GM21526 (cell line): ENCODE results near the gene ZPR1.
A peak's percentile ranks its signal among the peaks of the same experiment; 100 is the strongest.
"Not testable (repeated sequence)": the region's sequence is repeated elsewhere in the genome, so short reads cannot be mapped to it uniquely, and the experiment has no call there.

ENCODE experiments used
- ATAC-seq: cut with Tn5 transposase; IDR thresholded peaks from one replicate; pipeline ENCODE4 v1.9.1; 2021; ENCODE audit warnings: moderate library complexity; ENCODE audit not compliant: unreplicated experiment, low FRiP score

Gene ZPR1

DNA sequence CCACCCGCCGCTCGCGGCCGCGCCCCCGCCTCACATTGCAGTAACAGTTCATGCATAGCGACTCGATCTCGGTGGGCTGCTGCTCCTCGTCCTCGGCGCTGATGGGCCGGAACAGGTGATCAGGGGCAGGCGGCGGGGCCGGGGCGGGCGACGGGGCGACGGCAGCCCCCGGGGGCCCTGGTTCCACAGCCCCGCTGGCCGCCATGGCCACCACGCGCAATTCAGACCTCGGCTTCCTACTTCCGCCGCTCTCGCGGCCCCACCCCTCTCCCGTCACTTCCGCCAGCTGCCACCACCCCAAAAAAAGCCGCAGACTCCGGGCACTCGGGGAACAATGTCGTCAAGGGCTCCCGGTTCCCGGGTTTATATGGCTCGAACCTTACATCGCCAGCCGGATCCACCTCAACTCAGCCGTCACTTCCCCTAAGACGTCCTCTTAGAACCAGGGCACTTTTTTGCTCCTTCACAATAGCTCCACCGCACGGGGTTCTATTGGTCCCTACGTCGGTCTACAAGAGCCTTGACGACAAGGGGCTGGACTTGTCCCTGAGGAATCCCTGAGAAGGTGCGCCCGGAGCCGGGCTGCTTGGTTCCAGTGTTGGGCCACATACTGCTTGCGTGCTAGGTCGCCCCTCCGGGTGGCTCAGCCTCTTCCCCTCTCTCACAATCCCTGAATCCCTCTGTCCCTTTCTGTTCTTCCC, at the start of gene ZPR1:
Gene ZPR1 (minus strand): TSS at position 238 of the 701 bp plus-strand sequence. CDS start 33 bp downstream, at position 205.
- peak; percentile 81 for ATAC-seq

GRCh38 chr11:116836632-116836991, 48.8 kb upstream of the ZPR1 start:
- ATAC-seq, result no peak

DNA sequence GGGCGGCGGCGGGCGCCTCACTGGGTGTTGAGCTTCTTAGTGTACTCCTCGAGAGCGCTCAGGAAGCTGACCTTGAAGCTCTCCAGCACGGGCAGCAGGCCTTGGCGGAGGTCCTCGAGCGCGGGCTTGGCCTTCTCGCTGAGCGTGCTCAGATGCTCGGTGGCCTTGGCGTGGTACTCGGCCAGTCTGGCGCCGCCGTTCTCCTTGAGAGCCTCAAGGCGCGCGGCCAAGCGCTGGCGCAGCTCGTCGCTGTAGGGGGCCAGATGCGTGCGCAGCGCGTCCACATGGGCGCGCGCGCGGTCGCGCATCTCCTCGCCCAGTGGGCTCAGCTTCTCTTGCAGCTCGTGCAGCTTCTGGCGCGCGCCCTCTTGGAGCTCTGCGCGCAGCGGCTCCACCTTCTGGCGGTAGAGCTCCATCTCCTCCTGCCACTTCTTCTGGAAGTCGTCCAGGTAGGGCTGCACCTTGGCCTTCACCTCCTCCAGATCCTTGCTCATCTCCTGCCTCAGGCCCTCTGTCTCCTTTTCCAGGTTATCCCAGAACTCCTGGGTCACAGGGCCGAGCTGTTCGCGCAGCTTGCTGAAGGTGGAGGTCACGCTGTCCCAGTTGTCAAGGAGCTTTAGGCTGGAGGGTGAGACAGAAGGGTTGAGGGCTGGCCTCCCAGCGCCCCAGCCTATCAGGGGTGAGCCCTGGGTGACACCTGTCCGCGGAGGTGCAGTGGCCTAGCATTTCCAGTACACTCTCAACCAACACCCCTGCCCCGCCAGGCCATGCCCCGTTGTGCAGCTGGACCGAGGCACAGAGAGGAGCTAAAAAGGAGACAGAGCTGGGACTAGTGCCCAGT, 48.2 kb upstream of the ZPR1 start:
- ATAC-seq, result peak; percentile 76

- no peak for ATAC-seq
Observed at GRCh38 chr11:116835042-116835772, 47.4 kb upstream of the ZPR1 start.

DNA sequence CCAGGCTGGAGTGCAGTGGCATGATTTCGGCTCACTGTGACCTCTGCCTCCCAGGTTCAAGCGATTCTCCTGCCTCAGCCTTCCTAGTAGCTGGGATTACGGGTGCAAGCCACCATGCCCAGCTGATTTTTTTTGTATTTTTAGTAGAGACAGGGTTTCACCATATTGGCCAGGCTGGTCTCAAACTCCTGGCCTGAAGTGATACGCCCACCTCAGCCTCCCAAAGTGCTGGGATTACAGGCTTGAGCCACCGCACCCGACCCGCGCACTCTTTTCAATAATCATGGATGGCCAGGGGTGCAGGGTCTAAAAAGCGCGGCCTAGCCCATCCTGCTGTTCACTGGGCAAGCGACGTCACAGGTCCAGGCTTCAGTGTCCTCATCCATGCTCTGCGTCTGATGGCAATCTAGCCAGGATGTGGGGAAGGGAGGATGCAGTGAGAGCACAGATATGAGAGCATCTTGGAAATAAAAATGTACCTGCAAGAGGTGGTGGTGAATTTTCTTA, 46.8 kb upstream of the ZPR1 start:
- not testable (repeated sequence) for ATAC-seq

GRCh38 chr11:116833816-116834534, 46.2 kb upstream of the ZPR1 start:
- ATAC-seq, result no peak

DNA sequence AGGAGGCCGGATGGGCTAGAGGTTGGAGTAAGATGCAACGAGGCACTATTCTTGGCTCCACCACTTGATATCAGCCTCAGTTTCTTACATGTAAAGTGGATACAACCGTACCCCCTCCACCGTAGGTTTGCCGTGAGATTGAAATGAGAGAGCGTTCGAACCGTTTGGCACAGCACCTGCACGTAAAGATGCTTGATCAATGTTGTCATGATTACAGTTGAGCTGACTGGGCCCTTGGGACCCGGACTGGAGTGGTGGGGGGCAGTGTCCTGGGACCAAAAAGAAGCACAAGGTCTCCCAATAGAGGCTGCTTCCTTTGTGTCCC, 45.6 kb upstream of the ZPR1 start:
- ATAC-seq, result no peak

DNA sequence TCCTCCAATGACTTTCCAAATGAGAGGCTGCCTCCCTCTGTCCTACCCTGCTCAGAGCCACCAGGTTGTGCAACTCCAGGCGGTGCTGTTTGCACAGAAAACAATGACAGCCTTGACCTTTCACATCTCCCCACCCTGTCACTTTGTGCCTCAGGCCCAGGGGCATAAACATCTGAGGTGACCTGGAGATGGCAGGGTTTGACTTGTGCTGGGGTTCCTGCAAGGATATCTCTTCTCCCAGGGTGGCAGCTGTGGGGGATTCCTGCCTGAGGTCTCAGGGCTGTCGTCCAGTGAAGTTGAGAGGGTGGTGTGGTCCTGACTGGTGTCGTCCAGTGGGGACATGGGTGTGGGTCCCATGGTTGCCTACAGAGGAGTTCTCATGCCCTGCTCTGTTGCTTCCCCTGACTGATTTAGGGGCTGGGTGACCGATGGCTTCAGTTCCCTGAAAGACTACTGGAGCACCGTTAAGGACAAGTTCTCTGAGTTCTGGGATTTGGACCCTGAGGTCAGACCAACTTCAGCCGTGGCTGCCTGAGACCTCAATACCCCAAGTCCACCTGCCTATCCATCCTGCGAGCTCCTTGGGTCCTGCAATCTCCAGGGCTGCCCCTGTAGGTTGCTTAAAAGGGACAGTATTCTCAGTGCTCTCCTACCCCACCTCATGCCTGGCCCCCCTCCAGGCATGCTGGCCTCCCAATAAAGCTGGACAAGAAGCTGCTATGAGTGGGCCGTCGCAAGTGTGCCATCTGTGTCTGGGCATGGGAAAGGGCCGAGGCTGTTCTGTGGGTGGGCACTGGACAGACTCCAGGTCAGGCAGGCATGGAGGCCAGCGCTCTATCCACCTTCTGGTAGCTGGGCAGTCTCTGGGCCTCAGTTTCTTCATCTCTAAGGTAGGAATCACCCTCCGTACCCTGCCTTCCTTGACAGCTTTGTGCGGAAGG, 44.8 kb upstream of the ZPR1 start:
- no peak for ATAC-seq

- ATAC-seq, result no peak
Observed at GRCh38 chr11:116831790-116832349, 44.0 kb upstream of the ZPR1 start.

- no peak for ATAC-seq
Observed at GRCh38 chr11:116830184-116830912, 42.5 kb upstream of the ZPR1 start.

DNA sequence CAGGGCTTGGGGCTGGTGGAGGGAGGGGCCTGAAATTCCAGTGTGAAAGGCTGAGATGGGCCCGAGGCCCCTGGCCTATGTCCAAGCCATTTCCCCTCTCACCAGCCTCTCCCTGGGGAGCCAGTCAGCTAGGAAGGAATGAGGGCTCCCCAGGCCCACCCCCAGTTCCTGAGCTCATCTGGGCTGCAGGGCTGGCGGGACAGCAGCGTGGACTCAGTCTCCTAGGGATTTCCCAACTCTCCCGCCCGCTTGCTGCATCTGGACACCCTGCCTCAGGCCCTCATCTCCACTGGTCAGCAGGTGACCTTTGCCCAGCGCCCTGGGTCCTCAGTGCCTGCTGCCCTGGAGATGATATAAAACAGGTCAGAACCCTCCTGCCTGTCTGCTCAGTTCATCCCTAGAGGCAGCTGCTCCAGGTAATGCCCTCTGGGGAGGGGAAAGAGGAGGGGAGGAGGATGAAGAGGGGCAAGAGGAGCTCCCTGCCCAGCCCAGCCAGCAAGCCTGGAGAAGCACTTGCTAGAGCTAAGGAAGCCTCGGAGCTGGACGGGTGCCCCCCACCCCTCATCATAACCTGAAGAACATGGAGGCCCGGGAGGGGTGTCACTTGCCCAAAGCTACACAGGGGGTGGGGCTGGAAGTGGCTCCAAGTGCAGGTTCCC, 41.8 kb upstream of the ZPR1 start, which contains the start of gene APOC3:
Gene APOC3 (plus strand): TSS at position 383 of the 659 bp plus-strand sequence. CDS start 676 bp downstream, outside the sequence.
- no peak for ATAC-seq

GRCh38 chr11:116828632-116829524, 41.1 kb upstream of the ZPR1 start:
- no peak for ATAC-seq

DNA sequence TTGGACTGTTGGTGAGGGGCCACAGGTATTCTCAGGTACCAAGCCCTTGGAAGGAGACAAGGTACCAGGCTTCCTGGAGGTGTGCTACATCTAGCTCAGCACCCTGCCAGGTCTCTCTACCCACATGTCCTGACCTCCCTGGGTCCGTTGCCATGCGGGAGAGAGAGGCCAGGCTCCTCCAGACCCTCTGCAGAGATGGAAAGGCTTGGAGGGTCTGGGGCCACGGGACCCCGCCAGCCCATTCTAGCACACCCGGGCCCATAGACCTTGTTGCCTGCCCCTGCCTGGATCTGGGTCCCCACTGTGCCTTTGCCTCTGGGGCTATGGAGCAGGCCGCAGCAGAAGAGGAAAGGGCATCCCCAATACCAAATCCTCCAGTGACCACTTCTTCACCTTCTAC, 39.6 kb upstream of the ZPR1 start:
- no peak for ATAC-seq

DNA sequence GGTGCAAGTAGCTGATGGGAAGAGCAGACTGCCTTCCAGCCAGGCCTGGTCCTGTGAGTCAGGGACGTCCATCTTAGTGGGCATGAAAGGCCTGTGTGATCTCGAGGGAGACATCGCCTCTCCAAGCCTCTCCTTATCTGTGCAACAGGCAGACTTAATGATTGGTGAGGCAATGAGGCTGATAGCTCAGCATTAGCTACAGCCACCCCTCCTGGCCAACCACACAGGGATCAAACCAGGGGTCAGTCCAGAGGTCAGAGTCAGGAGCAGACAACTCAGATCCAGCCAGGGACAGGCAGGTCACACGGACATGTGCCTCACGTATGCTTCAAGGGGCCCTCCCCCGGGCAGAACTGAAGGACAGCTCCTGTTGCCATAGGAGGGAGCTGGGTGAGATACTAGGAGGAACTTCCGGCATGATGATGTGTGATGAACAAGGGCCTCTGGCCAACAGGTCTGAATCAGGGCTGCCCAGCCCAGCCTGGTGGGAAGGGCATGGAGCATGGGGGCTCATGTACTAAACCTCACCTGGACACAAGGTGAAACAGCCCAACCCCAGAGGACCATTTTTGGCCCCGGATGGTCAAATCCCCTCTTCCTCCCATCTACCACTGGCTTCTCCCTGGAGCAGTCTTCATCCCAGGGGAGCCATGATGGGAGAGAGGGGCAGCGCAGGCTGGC, 39.1 kb upstream of the ZPR1 start:
- ATAC-seq, result no peak

- no peak for ATAC-seq
Observed at GRCh38 chr11:116825854-116826750, 38.3 kb upstream of the ZPR1 start.
